ENCODE results near the gene DDOST.

- TF ChIP-seq CTCF (IDR thresholded peaks at IDR 0.05; ENCODE audit: insufficient read depth, low read length, poor library complexity, severe bottlenecking), result no peak
- no peak for TF ChIP-seq EZH2phosphoT487 (conservative IDR thresholded peaks at IDR 0.05; ENCODE audit: low read length)
These were observed 32.5 kb upstream of the DDOST start for GRCh38 chr1:20693623-20694022.

All from SU-DHL-6 (cell line).